Endodermal cell (in vitro differentiated cells): ENCODE data around the gene WWC1. TPM values are rescaled to one million over a fixed set of nuclear protein-coding genes. Genes with fewer than 3 reads are reported as not detected.

Experiments used
- DNase-seq: peaks from one replicate; pipeline ENCODE4 v3.0.0-alpha.2; 2017
- H3K27ac ChIP-seq: 2 replicates; pipeline ENCODE4 v1.5.1; 2013; ENCODE audit warnings: mild to moderate bottlenecking, low read depth, low read length, moderate library complexity
- H3K27me3 ChIP-seq: 2 replicates; pipeline ENCODE4 v1.6.1; 2013; ENCODE audit warnings: mild to moderate bottlenecking, low read length, moderate library complexity; ENCODE audit not compliant: insufficient read depth, control insufficient read depth, poor library complexity, severe bottlenecking
- H3K36me3 ChIP-seq: 2 replicates; pipeline ENCODE4 v1.7.0; 2013; ENCODE audit warnings: mild to moderate bottlenecking, low read length, moderate library complexity; ENCODE audit not compliant: control insufficient read depth, insufficient read depth
- H3K4me1 ChIP-seq: one replicate; pipeline ENCODE4 v1.7.0; 2013; ENCODE audit warnings: low read length; ENCODE audit not compliant: control insufficient read depth, insufficient read depth
- H3K4me3 ChIP-seq: 2 replicates; pipeline ENCODE4 v1.5.1; 2013; ENCODE audit warnings: mild to moderate bottlenecking, low read length, moderate library complexity
- H3K9ac ChIP-seq: 2 replicates; pipeline ENCODE4 v1.6.1; 2013; ENCODE audit warnings: mild to moderate bottlenecking, low read length, moderate library complexity; ENCODE audit not compliant: poor library complexity, severe bottlenecking; ENCODE audit errors: extremely low read depth
- H3K9me3 ChIP-seq: 2 replicates; pipeline ENCODE4 v1.6.1; 2013; ENCODE audit warnings: mild to moderate bottlenecking, low read length, moderate library complexity; ENCODE audit not compliant: control insufficient read depth
- H3K27ac Mint-ChIP-seq: 2 replicates; pipeline ENCODE4 v1.8.0; 2020; ENCODE audit warnings: mixed read lengths
- H3K27me3 Mint-ChIP-seq: 2 replicates; pipeline ENCODE4 v1.8.0; 2021; ENCODE audit warnings: mild to moderate bottlenecking, mixed read lengths; ENCODE audit not compliant: insufficient read depth
- H3K36me3 Mint-ChIP-seq: 2 replicates; pipeline ENCODE4 v1.8.0; 2020; ENCODE audit warnings: low read depth, mixed read lengths
- H3K4me1 Mint-ChIP-seq: 2 replicates; pipeline ENCODE4 v1.8.0; 2020; ENCODE audit warnings: mixed read lengths
- H3K4me3 Mint-ChIP-seq: 2 replicates; pipeline ENCODE4 v1.8.0; 2020; ENCODE audit warnings: mild to moderate bottlenecking, moderate library complexity, mixed read lengths
- H3K9me3 Mint-ChIP-seq: 2 replicates; pipeline ENCODE4 v1.8.0; 2020; ENCODE audit warnings: mild to moderate bottlenecking, mixed read lengths
- WGBS, 2 experiments: methylation state at CpG; one replicate each; pipeline versions ENCODE4 v1.1.5 to v1.1.7; 2013; ENCODE audit warnings: missing lambda C conversion rate in 2 of 2, mixed read lengths in 1 of 2; ENCODE audit not compliant: insufficient coverage in 1 of 2, insufficient read length in 1 of 2; 5-methylcytosine and 5-hydroxymethylcytosine counted together
- total RNA-seq, 2 donors: library from RNA; stranded (reverse); fragmentation: NEBNext Ultra II Directional in 1 of 2; extraction: Animal tissue kit (Norgen Biotek cat#: 25700) in 1 of 2; gene quantifications; 2 replicates in 1 of 2; 3 replicates in 1 of 2; pipeline ENCODE4 v1.2.1, GENCODE V29; 2021
- TF ChIP-seq, protein P1 (sequence below): fragments of 200-600 bp; sonication (generic); conservative IDR thresholded peaks from 2 replicates; pipeline ENCODE4 v1.5.0; 2021; ENCODE audit warnings: antibody characterized with exemption, mild to moderate bottlenecking

The WWC1 gene
- total RNA-seq, 2 donors from 2014 or later = 18.4 to 20.3 TPM

- TF ChIP-seq, protein P1, sequence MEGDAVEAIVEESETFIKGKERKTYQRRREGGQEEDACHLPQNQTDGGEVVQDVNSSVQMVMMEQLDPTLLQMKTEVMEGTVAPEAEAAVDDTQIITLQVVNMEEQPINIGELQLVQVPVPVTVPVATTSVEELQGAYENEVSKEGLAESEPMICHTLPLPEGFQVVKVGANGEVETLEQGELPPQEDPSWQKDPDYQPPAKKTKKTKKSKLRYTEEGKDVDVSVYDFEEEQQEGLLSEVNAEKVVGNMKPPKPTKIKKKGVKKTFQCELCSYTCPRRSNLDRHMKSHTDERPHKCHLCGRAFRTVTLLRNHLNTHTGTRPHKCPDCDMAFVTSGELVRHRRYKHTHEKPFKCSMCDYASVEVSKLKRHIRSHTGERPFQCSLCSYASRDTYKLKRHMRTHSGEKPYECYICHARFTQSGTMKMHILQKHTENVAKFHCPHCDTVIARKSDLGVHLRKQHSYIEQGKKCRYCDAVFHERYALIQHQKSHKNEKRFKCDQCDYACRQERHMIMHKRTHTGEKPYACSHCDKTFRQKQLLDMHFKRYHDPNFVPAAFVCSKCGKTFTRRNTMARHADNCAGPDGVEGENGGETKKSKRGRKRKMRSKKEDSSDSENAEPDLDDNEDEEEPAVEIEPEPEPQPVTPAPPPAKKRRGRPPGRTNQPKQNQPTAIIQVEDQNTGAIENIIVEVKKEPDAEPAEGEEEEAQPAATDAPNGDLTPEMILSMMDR = no peak
- WGBS, 2 experiments = 34 to 43% methylated on average over 4 to 6 of the region's 6 CpGs
- Histone ChIP-seq H3K9me3 (no peaks in the 10 kb centered on the region), H3K27ac (no peak overlapping the region), H3K4me3 (peak overlapping the region; percentile 63), H3K9ac (peak overlapping the region; percentile 44), H3K36me3 (no peaks in the 10 kb centered on the region), H3K4me1 (peaks cover 11% of the 10 kb centered on the region), H3K27me3 (no peaks in the 10 kb centered on the region)
- peak overlapping the region; percentile 35 for H3K4me3 Mint-ChIP-seq
- no peaks in the 10 kb centered on the region for H3K9me3 Mint-ChIP-seq
- H3K4me1 Mint-ChIP-seq = peaks cover 34% of the 10 kb centered on the region
- no peaks in the 10 kb centered on the region for H3K27me3 Mint-ChIP-seq
- H3K36me3 Mint-ChIP-seq = no peaks in the 10 kb centered on the region
- peak overlapping the region; percentile 29 for H3K27ac Mint-ChIP-seq
- peak; percentile 93 for DNase-seq
These were observed 37.4 kb downstream of the WWC1 start for GRCh38 chr5:168328814-168329213.

DNA sequence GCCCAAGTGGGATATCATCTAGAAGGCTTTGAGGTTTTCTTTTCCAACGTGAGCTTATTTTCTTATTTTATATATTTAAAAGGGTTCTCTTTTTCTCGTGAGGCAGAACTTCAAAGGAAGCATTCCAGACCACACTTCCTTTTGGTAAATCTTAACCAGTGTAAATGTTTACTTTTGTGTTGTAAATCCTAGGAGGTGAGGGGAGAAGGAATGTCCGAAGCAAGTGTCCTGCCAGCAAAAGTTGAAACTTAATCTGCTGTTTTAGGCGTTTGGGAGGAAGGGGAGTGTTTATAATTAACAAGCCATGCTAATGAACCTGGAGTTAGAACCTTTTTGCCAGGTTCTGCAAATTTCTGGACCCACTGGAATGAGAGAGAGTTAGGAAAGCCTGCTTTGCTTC lies 37.9 kb downstream of the WWC1 start:
- no peaks in the 10 kb centered on the region for H3K9me3 ChIP-seq
- no peaks in the 10 kb centered on the region for H3K36me3 Mint-ChIP-seq
- peaks cover 11% of the 10 kb centered on the region for H3K4me1 ChIP-seq
- H3K27me3 ChIP-seq = no peaks in the 10 kb centered on the region
- peak overlapping the region; percentile 19 for H3K4me3 Mint-ChIP-seq
- H3K27ac Mint-ChIP-seq = peak overlapping the region; percentile 62
- no peaks in the 10 kb centered on the region for H3K27me3 Mint-ChIP-seq
- TF ChIP-seq, protein P1 = no peak
- peak; percentile 63 for DNase-seq
- H3K27ac ChIP-seq = no peak overlapping the region
- H3K9ac ChIP-seq = peak overlapping the region; percentile 44
- no peaks in the 10 kb centered on the region for H3K9me3 Mint-ChIP-seq
- H3K36me3 ChIP-seq = no peaks in the 10 kb centered on the region
- peak overlapping the region; percentile 63 for H3K4me3 ChIP-seq
- 0 to 6% methylated on average over 1 to 3 of the region's 4 CpGs for WGBS, 2 experiments
- peaks cover 38% of the 10 kb centered on the region for H3K4me1 Mint-ChIP-seq

GRCh38 chr5:168332042-168332441 lies 40.6 kb downstream of the WWC1 start:
- H3K27me3 Mint-ChIP-seq = no peaks in the 10 kb centered on the region
- Histone ChIP-seq H3K27me3 (no peaks in the 10 kb centered on the region), H3K4me1 (peaks cover 16% of the 10 kb centered on the region), H3K9ac (no peak overlapping the region), H3K4me3 (no peak overlapping the region), H3K36me3 (no peaks in the 10 kb centered on the region), H3K9me3 (no peaks in the 10 kb centered on the region), H3K27ac (no peak overlapping the region)
- peaks cover 48% of the 10 kb centered on the region for H3K4me1 Mint-ChIP-seq
- H3K9me3 Mint-ChIP-seq = no peaks in the 10 kb centered on the region
- no peak for DNase-seq
- no peaks in the 10 kb centered on the region for H3K36me3 Mint-ChIP-seq
- H3K4me3 Mint-ChIP-seq = no peak overlapping the region
- TF ChIP-seq, protein P1 = no peak
- H3K27ac Mint-ChIP-seq = no peak overlapping the region
